SK-N-MC (cell line): ENCODE data around the gene SUPT5H.

Source experiments
- FOXP2 ChIP-seq: optimal IDR thresholded peaks from 2 replicates; pipeline ENCODE3; 2011; ENCODE audit warnings: mild to moderate bottlenecking, moderate library complexity; ENCODE audit not compliant: insufficient read depth; ENCODE audit errors: extremely low read length, control extremely low read depth
- POLR2AphosphoS5 ChIP-seq: IDR thresholded peaks from 2 replicates; pipeline ENCODE4 v1.6.1; 2012; ENCODE audit warnings: mild to moderate bottlenecking, low read depth, low read length, borderline replicate concordance

DNA sequence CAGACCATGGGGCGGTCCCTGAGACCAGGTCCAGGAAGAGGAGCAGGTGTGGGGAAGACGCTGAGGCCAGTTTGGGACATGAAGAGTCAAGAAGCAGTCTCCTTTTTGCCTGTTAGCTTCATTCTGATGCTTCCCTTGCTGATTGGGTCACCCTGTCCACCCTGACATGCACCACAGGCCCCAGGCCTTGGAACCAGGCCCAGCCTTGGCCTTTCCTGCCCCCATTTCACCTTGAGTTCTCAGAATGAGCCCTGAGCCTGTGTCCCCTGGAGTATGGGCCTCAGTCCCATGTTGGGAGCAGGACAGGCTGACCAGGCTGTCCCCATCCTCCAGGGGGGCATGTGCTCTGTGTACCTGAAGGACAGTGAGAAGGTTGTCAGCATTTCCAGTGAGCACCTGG lies 30.4 kb downstream of the SUPT5H start:
- TF ChIP-seq POLR2AphosphoS5 (no peak), FOXP2 (no peak)
